Peyer's patch (tissue), 4 donors: Measurements from ENCODE around the gene POLA1.

Source experiments
- POLR2A ChIP-seq, 2 donors: fragments of 450-650 bp; IDR thresholded peaks; one replicate each; pipeline ENCODE4 v1.5.1; 2017; ENCODE audit warnings: antibody characterized with exemption in 2 of 2, mild to moderate bottlenecking in 2 of 2, moderate library complexity in 2 of 2
- TF ChIP-seq, protein P1 (sequence below), 6 experiments: fragments of 450-650 bp in 4 of 6; fragments of 200-600 bp in 2 of 6; sonication (generic) in 1 of 6; IDR thresholded peaks; one replicate each; pipeline ENCODE4 v1.5.1; 2017 to 2019; ENCODE audit warnings: antibody characterized with exemption in 6 of 6, mild to moderate bottlenecking in 3 of 6, moderate library complexity in 1 of 6

DNA sequence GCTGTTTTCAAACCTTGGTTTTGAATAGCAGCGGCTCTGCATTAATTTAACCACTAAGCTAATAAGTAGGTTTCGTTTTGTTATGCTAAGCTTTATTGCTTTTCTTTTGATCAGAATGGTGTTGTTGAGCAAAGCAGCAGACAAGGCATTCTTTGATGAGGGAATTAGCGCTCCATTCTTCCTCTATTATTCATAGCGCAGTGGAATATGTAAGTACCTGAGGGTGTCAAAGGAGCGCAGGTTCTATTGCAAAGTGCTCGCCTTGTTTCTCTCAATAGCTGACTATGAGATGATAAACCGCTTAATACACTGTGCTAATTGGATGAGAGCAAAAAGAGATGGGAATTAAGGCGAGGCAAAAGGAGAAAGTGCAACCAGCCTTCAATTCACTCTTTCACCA, 305.8 kb downstream of the POLA1 start:
- TF ChIP-seq, protein P1, sequence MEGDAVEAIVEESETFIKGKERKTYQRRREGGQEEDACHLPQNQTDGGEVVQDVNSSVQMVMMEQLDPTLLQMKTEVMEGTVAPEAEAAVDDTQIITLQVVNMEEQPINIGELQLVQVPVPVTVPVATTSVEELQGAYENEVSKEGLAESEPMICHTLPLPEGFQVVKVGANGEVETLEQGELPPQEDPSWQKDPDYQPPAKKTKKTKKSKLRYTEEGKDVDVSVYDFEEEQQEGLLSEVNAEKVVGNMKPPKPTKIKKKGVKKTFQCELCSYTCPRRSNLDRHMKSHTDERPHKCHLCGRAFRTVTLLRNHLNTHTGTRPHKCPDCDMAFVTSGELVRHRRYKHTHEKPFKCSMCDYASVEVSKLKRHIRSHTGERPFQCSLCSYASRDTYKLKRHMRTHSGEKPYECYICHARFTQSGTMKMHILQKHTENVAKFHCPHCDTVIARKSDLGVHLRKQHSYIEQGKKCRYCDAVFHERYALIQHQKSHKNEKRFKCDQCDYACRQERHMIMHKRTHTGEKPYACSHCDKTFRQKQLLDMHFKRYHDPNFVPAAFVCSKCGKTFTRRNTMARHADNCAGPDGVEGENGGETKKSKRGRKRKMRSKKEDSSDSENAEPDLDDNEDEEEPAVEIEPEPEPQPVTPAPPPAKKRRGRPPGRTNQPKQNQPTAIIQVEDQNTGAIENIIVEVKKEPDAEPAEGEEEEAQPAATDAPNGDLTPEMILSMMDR (IDR thresholded peaks at IDR 0.05): no peak
- TF ChIP-seq POLR2A (IDR thresholded peaks at IDR 0.05): no peak
